ENCODE measurements around the gene CHAT. TPM values are rescaled to one million over a fixed set of nuclear protein-coding genes. Genes with fewer than 3 reads are reported as not detected.

CHAT gene
- total and polyA plus RNA-seq, 2 of the 13 experiments (the other 11 are each of a cell fraction or from before 2014, with no cell fraction given), result not detected

DNA sequence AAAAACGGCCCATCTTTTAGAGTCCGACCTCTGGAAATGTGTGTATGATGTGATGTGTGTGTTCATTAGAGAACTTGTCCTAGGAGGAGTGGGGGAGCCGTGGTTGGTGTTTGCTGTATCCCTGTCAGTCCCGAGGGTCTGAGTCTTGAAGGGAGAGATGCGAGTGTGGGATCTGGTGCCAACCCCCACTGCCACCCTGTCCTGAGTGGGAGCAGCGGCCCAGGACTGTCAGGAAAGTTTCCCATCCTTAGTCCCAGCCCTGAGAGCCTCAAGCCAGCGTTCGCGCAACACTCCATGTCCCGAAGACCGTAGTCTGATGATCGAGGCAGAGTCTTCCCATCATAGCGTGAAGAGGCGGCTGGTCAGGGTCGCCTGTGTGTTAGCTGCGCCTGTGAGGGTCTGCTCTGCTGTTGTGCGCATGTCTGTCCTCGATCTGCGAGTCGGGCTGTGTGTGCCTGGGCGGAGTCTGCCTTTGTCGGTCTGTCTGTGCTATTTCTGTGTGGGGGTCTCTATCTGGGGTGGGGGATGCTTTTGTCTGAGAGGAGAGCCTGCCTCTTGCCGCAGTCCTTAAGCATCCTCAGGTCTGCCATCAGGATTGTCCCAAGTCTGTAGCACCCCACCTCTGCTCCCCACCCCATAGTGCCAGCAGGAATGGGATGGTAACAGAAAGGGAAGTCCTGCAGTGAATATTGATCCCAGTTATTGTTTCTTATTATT lies 514 bp upstream of the CHAT start:
- ATAC-seq, result no peak
- Histone ChIP-seq H3K4me1 (ENCODE audit: insufficient read depth, low read length) (no peaks in the 10 kb centered on the region), H2AFZ (ENCODE audit: low read length) (no peak overlapping the region), H3K36me3 (replicated peaks in 1 of 2; ENCODE audit: control insufficient read depth in 1 of 2, insufficient read depth in 2 of 2, low read length in 2 of 2) (no peaks in the 10 kb centered on the region), H3K9me3 (ENCODE audit: low read length) (no peaks in the 10 kb centered on the region), H3K27me3 (ENCODE audit: control insufficient read depth in 1 of 2, insufficient read depth in 2 of 2, low read length in 2 of 2) (peaks cover 10 to 60% of the 10 kb centered on the region in 2 experiments; a peak in 4 of 5 replicates), H3K9ac (ENCODE audit: insufficient read depth, low read depth, low read length) (no peak overlapping the region), H3K79me2 (ENCODE audit: insufficient read depth, low read length) (no peaks in the 10 kb centered on the region), H4K20me1 (ENCODE audit: insufficient read depth, low read length) (peaks cover 2% of the 10 kb centered on the region; the same call in 1 of the 2 replicates), H3K4me3 (replicated peaks in 1 of 3; ENCODE audit: insufficient read depth in 1 of 3, low read depth in 2 of 3, low read length in 3 of 3) (no peak overlapping the region), H3K4me2 (ENCODE audit: low read depth, low read length) (no peak overlapping the region), H3K27ac (ENCODE audit: extremely low read length, insufficient read depth, low read length) (no peak overlapping the region)
- no peak for DNase-seq (ENCODE audit: low spot score)
- BruUV-seq (replicated peaks), result no TSS peak
- 14% methylated on average over 7 of the region's 23 CpGs for WGBS (ENCODE audit: low lambda C conversion rate)
- ChIA-PET CTCF (ENCODE audit: low intra/inter-chr PET ratio, low total read pairs) (no interaction called here), POLR2A (no interaction called here)
- in situ Hi-C loops (cut with HindIII; ENCODE audit: extremely low pct_ligation_motif_present, low pct_unique_long_range_greater_than_20kb), result no loop called here
- TF ChIP-seq PLRG1 (conservative IDR thresholded peaks at IDR 0.05) (no peak), EZH2 (conservative IDR thresholded peaks at IDR 0.05; ENCODE audit: low read depth, low read length) (peak; percentile 89; the same call in 1 of the 2 replicates), DNMT1 (CRISPR knock-in tag; IDR thresholded peaks at IDR 0.05) (no peak), AGO2 (optimal IDR thresholded peaks at IDR 0.05; ENCODE audit: low read depth, low read length) (no peak), HMGXB3 (CRISPR knock-in tag; IDR thresholded peaks at IDR 0.05; ENCODE audit: borderline replicate concordance) (no peak)
- intact Hi-C loops (cut with micrococcal nuclease; ENCODE audit: unreplicated experiment), result no loop called here
- FAIRE-seq, result no peak

Measured in HepG2 (cell line).